ENCODE results near the gene MGAT5.

MGAT5 gene

DNA sequence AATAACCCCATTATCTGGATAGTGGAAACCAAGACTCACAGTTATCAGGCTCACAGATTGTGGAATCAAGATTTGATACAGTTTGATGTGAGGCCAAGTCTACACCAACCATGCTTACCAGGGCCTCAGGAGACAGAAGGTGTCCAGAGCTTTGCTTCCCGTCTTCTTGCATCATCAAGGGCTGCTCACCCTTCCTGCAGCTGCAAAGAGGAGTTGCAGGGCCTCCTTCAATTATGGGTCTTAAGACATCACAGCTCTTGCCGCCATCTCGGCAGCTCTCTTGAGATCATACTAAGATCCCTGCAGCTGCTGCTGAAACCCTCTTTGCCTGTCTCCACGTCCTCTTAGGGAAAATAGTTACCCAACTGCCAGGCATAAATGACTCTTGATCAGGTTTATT, 176.0 kb downstream of the MGAT5 start:
- no peak for TF ChIP-seq CTCF (IDR thresholded peaks at IDR 0.05; ENCODE audit: insufficient read depth, low read depth, low read length, missing control alignments)
- H3K4me3 ChIP-seq (ENCODE audit: low read length), result no peak overlapping the region
- DNase-seq (ENCODE audit: low read depth), result no peak

DNA sequence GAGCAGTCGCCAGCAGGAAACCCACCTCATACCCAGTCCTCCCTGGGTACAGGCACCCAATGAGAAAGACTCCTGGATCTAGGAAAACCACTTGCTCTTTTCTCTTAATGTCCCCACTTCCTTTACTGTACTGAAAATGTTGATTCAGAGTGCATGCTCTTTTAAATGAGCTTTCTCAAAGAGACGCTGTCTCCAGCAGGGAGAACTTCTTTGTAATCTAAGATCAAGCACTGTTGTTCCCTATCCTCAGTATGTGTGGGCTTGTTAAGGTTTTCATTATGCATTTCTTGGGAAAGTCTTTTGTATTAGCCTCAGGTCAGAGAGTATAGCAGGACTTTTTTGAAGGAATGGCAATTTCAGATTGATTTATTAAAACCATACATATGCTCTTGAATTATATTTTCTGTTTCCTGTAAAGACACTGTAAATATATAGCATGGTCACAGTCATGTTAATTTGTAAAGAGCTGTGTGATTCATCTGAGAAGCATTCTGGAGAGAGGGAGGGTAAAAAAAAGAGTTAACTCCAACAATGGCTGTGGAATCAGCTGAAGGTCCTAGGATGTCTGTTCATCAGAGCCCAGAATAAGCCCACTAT, 178.1 kb downstream of the MGAT5 start:
- no peak overlapping the region for H3K4me3 ChIP-seq (ENCODE audit: low read length)
- peak; percentile 53 for DNase-seq (ENCODE audit: low read depth)
- TF ChIP-seq CTCF (IDR thresholded peaks at IDR 0.05; ENCODE audit: insufficient read depth, low read depth, low read length, missing control alignments), result no peak

DNA sequence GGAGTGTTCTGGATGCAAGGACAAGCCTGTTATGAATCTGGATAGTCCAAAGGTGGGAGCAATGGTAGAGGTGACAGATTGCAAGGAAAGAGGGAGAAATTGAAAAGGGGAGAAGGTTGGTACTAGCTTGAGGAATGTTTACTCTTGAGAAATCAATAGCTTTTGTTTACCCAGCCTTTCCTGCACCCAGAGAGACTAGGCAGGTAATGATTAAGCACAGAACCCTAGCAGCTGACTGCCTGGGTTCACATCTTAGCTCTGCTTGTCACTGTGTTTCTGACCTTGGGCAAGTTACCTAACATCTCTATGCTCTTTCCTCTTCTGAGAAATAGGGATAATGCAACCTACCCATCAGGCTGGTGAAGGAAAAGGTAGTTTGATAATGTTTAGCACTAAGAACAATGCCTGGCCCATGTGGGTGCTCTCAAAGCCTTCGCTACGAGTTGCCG, 178.6 kb downstream of the MGAT5 start:
- DNase-seq (ENCODE audit: low read depth), result peak; percentile 65

GRCh38 chr2:134433469-134433868, 179.6 kb downstream of the MGAT5 start:
- no peak for TF ChIP-seq CTCF (IDR thresholded peaks at IDR 0.05; ENCODE audit: insufficient read depth, low read depth, low read length, missing control alignments)
- H3K4me3 ChIP-seq (ENCODE audit: low read length), result no peak overlapping the region
- DNase-seq (ENCODE audit: low read depth), result no peak

More for the DNA sequence above, 178.6 kb downstream of the MGAT5 start:
- H3K4me3 ChIP-seq (ENCODE audit: low read length), result no peak overlapping the region
- TF ChIP-seq CTCF (IDR thresholded peaks at IDR 0.05; ENCODE audit: insufficient read depth, low read depth, low read length, missing control alignments), result no peak

DNA sequence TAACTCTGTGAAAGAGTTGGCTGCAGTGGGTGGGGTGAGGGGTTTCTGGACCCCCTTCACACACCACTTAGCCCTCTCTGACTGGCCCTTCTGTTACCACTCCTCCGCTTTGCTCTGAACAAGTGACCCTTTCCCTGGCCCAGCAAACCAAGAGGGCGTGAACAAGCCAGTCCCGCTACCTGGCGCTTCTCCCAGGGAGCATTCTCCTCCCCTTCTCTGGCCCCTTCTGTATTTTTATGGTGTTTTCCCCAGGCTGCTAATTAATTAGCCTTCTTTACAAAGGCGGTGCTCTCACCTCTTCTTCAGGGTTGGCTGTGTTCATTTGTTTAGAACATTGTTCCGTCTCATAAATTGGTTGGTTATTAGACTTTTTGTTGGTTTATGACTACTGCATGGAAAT, 180.1 kb downstream of the MGAT5 start:
- no peak for DNase-seq (ENCODE audit: low read depth)
- TF ChIP-seq CTCF (IDR thresholded peaks at IDR 0.05; ENCODE audit: insufficient read depth, low read depth, low read length, missing control alignments), result no peak
- H3K4me3 ChIP-seq (ENCODE audit: low read length), result no peak overlapping the region

- DNase-seq (ENCODE audit: low read depth), result no peak
- TF ChIP-seq CTCF (IDR thresholded peaks at IDR 0.05; ENCODE audit: insufficient read depth, low read depth, low read length, missing control alignments), result no peak
Observed at GRCh38 chr2:134435505-134435904, 181.6 kb downstream of the MGAT5 start.

GRCh38 chr2:134435936-134436335, 182.1 kb downstream of the MGAT5 start:
- TF ChIP-seq CTCF (IDR thresholded peaks at IDR 0.05; ENCODE audit: insufficient read depth, low read depth, low read length, missing control alignments), result no peak
- no peak overlapping the region for H3K4me3 ChIP-seq (ENCODE audit: low read length)
- no peak for DNase-seq (ENCODE audit: low read depth)

More at GRCh38 chr2:134435505-134435904, 181.6 kb downstream of the MGAT5 start:
- H3K4me3 ChIP-seq (ENCODE audit: low read length), result no peak overlapping the region

Measured in epithelial cell of esophagus (primary cell).